GM21786 (cell line): ENCODE data around the gene ULK2.

Source experiments
- ATAC-seq: cut with Tn5 transposase; IDR thresholded peaks from one replicate; pipeline ENCODE4 v1.9.1; 2021; ENCODE audit not compliant: unreplicated experiment

The ULK2 gene

GRCh38 chr17:19729900-19730299 is 137.8 kb downstream of the ULK2 start:
- no peak for ATAC-seq

DNA sequence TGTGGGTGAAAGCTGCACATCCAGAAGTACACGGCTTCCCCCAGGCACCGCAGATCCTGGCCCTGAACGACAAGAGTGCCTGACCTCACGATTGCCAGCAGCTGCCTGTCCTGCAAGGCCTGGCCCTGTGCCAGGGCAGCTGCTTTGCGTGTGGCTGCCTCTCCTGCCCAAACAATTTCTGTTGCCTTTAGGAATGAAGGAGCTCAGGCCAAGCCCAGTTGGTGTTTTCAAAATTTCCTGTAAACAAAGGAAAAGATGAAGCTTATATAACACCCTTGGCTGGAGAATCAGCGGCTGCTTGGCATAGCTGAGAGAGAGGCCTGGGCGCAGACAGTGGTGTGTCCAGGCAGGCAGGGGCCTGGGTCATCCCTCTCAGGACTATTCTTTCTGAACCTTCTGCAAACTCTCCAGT is 139.6 kb downstream of the ULK2 start:
- ATAC-seq, result no peak

GRCh38 chr17:19727501-19728078 is 140.1 kb downstream of the ULK2 start:
- no peak for ATAC-seq

DNA sequence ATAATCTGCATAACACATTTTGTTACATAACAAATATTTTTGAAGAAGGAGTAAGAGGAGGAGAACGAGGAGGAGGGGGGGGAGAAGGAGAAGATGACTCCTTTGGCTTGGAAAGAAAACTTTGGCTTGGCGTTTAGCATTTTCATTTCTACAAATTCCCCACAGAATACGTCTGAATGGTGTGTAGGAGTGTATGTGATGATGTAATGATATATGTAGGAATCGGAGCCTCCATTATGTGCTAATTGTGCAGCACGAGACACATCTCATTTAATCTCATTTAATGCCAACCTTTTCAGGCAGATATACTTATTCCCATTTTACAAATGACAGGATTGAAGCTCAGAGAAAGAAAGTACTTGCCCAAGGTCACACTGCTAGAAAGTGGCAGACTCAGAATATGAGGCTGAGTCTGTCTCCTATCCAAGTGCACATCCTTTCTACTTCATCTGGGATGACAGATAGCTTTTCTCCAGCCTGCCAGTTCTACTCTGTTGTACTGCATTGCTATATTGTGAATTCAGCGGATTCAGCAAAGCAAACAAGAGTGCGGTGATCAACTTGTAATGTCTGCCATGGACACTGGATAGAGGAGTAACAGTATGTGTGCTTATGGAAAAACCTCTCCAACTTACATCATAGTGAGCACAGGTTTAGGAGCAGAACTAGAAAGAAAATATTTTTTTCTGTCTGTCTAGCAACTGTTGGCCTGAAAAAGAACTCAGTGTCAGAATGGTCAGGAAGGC is 140.9 kb downstream of the ULK2 start:
- no peak for ATAC-seq

GRCh38 chr17:19725486-19725885 is 142.2 kb downstream of the ULK2 start:
- no peak for ATAC-seq

- no peak for ATAC-seq
Observed at GRCh38 chr17:19724501-19725420, 143.0 kb downstream of the ULK2 start.

DNA sequence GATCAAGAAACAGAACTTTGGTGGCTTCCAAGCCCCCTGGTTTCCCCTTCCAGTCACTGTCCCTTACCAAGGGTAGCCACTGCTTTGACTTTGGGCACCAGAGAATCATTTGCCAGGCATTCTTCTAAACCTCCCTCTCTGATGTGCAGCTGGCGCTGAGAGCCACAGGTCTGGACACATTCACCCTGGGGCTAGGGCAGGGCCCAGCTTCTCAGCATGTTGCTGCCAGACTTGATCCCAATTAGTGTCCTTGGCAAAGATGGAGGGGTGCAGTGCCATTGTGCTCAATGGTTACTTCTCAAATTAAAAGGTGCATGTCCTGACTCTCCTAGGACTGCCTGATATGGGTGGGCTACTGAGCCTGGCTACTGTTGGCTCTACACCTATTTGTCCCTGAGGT is 143.8 kb downstream of the ULK2 start:
- no peak for ATAC-seq
